Measurements from ENCODE around the gene FUS. TPM values are rescaled to one million over a fixed set of nuclear protein-coding genes. Genes with fewer than 3 reads are reported as not detected.

Gene FUS
- total RNA-seq, result 36.5 TPM
- 478 TPM for polyA plus RNA-seq
- long read RNA-seq, donor 1, full-length matches to known transcripts, result 7 of 18 reads
- long read RNA-seq, donor 1, partial matches to known transcripts, result 11 of 18 reads
- long read RNA-seq, donor 1, other reads (novel, unspliced or antisense), result 0 of 18 reads
- long read RNA-seq, donor 2, result 0 reads
- long read RNA-seq, donor 3, full-length matches to known transcripts, result 125 of 313 reads
- long read RNA-seq, donor 3, partial matches to known transcripts, result 183 of 313 reads
- long read RNA-seq, donor 3, other reads (novel, unspliced or antisense), result 5 of 313 reads
- long read RNA-seq, donor 4, full-length matches to known transcripts, result 28 of 92 reads
- long read RNA-seq, donor 4, partial matches to known transcripts, result 64 of 92 reads
- long read RNA-seq, donor 4, other reads (novel, unspliced or antisense), result 0 of 92 reads
- long read RNA-seq, donor 5, full-length matches to known transcripts, result 86 of 438 reads
- long read RNA-seq, donor 5, partial matches to known transcripts, result 331 of 438 reads
- long read RNA-seq, donor 5, other reads (novel, unspliced or antisense), result 21 of 438 reads
- long read RNA-seq, donor 6, full-length matches to known transcripts, result 54 of 141 reads
- long read RNA-seq, donor 6, partial matches to known transcripts, result 87 of 141 reads
- long read RNA-seq, donor 6, other reads (novel, unspliced or antisense), result 0 of 141 reads
- long read RNA-seq, donor 7, full-length matches to known transcripts, result 37 of 117 reads
- long read RNA-seq, donor 7, partial matches to known transcripts, result 80 of 117 reads
- long read RNA-seq, donor 7, other reads (novel, unspliced or antisense), result 0 of 117 reads
- long read RNA-seq, donor 8, full-length matches to known transcripts, result 24 of 33 reads
- long read RNA-seq, donor 8, partial matches to known transcripts, result 9 of 33 reads
- long read RNA-seq, donor 8, other reads (novel, unspliced or antisense), result 0 of 33 reads
- long read RNA-seq, donor 9, full-length matches to known transcripts, result 35 of 101 reads
- long read RNA-seq, donor 9, partial matches to known transcripts, result 66 of 101 reads
- long read RNA-seq, donor 9, other reads (novel, unspliced or antisense), result 0 of 101 reads
- long read RNA-seq, donor 10, full-length matches to known transcripts, result 21 of 47 reads
- long read RNA-seq, donor 10, partial matches to known transcripts, result 26 of 47 reads
- long read RNA-seq, donor 10, other reads (novel, unspliced or antisense), result 0 of 47 reads

DNA sequence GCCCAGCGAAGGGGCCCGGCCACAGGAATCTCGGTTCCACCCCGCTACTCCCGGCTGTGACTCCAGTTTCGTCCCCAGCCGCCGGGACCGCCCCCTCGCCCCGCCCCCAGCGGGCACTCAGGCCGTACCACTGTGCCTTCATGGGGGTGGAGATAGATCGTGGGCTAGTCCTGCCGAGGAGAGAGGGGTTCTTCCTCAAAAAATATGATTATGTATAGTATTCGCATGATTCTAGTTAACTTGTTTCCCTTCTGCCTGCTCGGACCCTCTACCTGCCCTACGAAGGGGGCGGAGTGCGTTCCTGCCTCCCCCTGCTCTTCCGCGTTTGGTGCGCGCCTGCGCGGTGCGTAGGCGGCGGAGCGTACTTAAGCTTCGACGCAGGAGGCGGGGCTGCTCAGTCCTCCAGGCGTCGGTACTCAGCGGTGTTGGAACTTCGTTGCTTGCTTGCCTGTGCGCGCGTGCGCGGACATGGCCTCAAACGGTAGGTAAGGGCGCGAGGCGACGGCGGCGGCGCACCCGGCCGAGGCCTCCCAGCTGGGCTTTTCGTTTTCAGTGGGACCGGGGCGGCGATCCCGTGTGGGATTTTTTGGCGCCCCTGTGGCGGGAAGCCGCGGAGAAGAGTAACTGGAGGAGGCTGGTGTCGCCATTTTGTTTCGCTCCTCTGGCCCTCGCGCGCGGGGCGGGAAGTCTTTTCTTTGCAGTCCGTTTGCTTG lies at the start of gene FUS:
Gene FUS, plus strand, starts transcription at position 393 of the 713 bp plus-strand sequence. Its CDS starts 76 bp downstream, at position 469.
- Histone ChIP-seq H3K36me3 (ENCODE audit: control insufficient read depth in 2 of 2, insufficient read depth in 2 of 2, low read length in 1 of 2) (peaks cover 28 to 35% of the 10 kb centered on the region in 2 donors), H3K4me3 (ENCODE audit: low read length in 2 of 2) (peak within 1 kb of the TSS; percentile 90 to 99), H3K27me3 (ENCODE audit: control insufficient read depth in 2 of 2, insufficient read depth in 1 of 2, low read length in 1 of 2) (no peaks in the 10 kb centered on the region), H3K9me3 (ENCODE audit: control insufficient read depth in 2 of 2, insufficient read depth in 1 of 2, low read length in 1 of 2) (no peaks in the 10 kb centered on the region), H3K27ac (ENCODE audit: low read depth in 1 of 2, low read length in 1 of 2) (peak within 1 kb of the TSS; percentile 99 to 100), H3K4me1 (ENCODE audit: control insufficient read depth in 2 of 2, insufficient read depth in 2 of 2, low read length in 2 of 2) (peaks cover 30 to 59% of the 10 kb centered on the region in 2 donors)
- WGBS, result under 1% methylated on average over 69 of the region's 69 CpGs
- DNase-seq (ENCODE audit: low read depth in 6 of 9, low spot score in 9 of 9), result peak; percentile 86 to 98 (median 94)

DNA sequence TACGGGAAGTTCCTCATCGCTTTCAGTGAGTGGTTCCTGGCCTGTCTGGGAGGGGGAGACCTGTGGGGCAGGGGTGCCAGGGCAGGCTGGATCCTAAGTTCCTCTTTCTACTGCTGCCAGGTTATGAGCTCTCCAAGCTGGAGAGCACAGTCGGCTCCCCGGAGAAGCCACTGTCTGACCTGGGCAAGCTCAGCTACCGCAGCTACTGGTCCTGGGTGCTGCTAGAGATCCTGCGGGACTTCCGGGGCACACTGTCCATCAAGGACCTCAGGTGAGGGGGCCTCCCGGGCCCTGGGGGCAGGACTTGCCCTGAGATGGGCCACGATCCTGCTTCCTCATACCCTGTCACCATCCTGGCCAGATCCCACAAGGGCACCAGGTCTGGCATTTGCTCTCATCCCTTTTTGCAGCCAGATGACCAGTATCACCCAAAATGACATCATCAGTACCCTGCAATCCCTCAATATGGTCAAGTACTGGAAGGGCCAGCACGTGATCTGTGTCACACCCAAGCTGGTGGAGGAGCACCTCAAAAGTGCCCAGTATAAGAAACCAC lies 49.5 kb upstream of the FUS start:
- peaks cover 0 to 18% of the 10 kb centered on the region in 2 donors for H3K4me1 ChIP-seq (ENCODE audit: control insufficient read depth in 2 of 2, insufficient read depth in 2 of 2, low read length in 2 of 2)
- peak overlapping the region; percentile 36 to 50 for H3K27ac ChIP-seq (ENCODE audit: low read depth in 1 of 2, low read length in 1 of 2)
- H3K4me3 ChIP-seq (ENCODE audit: low read length in 2 of 2), result no peak overlapping the region
- H3K9me3 ChIP-seq (ENCODE audit: control insufficient read depth in 2 of 2, insufficient read depth in 1 of 2, low read length in 1 of 2), result no peaks in the 10 kb centered on the region
- no peaks in the 10 kb centered on the region for H3K27me3 ChIP-seq (ENCODE audit: control insufficient read depth in 2 of 2, insufficient read depth in 1 of 2, low read length in 1 of 2)
- no peak for DNase-seq (ENCODE audit: low read depth in 6 of 9, low spot score in 9 of 9)
- H3K36me3 ChIP-seq (ENCODE audit: control insufficient read depth in 2 of 2, insufficient read depth in 2 of 2, low read length in 1 of 2), result peaks cover 52 to 66% of the 10 kb centered on the region in 2 donors
- WGBS, result 83% methylated on average over 10 of the region's 10 CpGs

DNA sequence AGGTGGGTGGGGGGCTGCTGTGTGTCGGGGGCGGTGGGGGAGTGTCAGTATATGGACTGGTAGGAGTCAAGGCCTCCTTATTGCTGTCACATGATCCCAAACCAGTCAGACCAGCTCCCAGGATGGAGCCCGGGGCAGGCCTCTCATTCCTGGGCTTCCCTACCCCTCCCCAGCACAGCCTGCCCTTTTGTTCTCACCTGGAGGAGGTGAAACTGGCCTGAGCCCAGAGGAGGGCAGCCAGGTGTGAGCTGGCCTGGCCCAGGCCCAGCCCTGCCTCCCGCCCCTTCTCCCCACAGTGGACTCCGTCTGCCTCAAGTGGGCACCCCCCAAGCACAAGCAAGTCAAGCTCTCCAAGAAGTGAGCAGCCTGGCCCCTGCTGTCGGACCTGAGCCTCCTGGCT lies 49.0 kb upstream of the FUS start:
- H3K36me3 ChIP-seq (ENCODE audit: control insufficient read depth in 2 of 2, insufficient read depth in 2 of 2, low read length in 1 of 2), result peaks cover 48 to 62% of the 10 kb centered on the region in 2 donors
- no peak overlapping the region for H3K4me3 ChIP-seq (ENCODE audit: low read length in 2 of 2)
- no peaks in the 10 kb centered on the region for H3K27me3 ChIP-seq (ENCODE audit: control insufficient read depth in 2 of 2, insufficient read depth in 1 of 2, low read length in 1 of 2)
- no peaks in the 10 kb centered on the region for H3K9me3 ChIP-seq (ENCODE audit: control insufficient read depth in 2 of 2, insufficient read depth in 1 of 2, low read length in 1 of 2)
- peaks cover 0 to 18% of the 10 kb centered on the region in 2 donors for H3K4me1 ChIP-seq (ENCODE audit: control insufficient read depth in 2 of 2, insufficient read depth in 2 of 2, low read length in 2 of 2)
- H3K27ac ChIP-seq (ENCODE audit: low read depth in 1 of 2, low read length in 1 of 2), result peak overlapping the region in 1 of 2 donors; percentile 9
- DNase-seq (ENCODE audit: low read depth in 6 of 9, low spot score in 9 of 9), result no peak
- WGBS, result 93% methylated on average over 6 of the region's 6 CpGs

DNA sequence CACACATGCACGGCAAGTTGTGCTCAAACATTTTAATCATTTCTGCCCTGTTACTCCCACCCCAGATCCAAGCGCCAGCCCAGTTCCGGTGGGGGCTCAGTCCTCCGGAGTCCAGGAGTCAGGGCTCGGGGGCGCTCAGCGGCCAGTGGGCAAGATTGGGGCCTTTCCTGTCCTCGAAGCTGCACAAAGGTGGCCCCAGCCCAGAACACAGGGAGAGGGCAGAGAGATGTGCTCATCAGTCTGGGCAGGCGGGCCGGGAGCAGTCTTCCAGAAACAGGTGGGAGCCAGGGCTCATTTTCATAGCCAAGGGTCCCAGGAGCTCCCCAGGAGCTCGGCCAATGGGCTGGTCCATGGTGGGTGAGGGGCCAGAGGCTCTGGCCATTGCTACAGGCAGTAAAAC lies 48.5 kb upstream of the FUS start:
- Histone ChIP-seq H3K4me1 (ENCODE audit: control insufficient read depth in 2 of 2, insufficient read depth in 2 of 2, low read length in 2 of 2) (peaks cover 0 to 18% of the 10 kb centered on the region in 2 donors), H3K27ac (ENCODE audit: low read depth in 1 of 2, low read length in 1 of 2) (no peak overlapping the region), H3K9me3 (ENCODE audit: control insufficient read depth in 2 of 2, insufficient read depth in 1 of 2, low read length in 1 of 2) (no peaks in the 10 kb centered on the region), H3K27me3 (ENCODE audit: control insufficient read depth in 2 of 2, insufficient read depth in 1 of 2, low read length in 1 of 2) (no peaks in the 10 kb centered on the region), H3K36me3 (ENCODE audit: control insufficient read depth in 2 of 2, insufficient read depth in 2 of 2, low read length in 1 of 2) (peaks cover 45 to 62% of the 10 kb centered on the region in 2 donors), H3K4me3 (ENCODE audit: low read length in 2 of 2) (no peak overlapping the region)
- 95% methylated on average over 11 of the region's 11 CpGs for WGBS
- no peak for DNase-seq (ENCODE audit: low read depth in 6 of 9, low spot score in 9 of 9)

DNA sequence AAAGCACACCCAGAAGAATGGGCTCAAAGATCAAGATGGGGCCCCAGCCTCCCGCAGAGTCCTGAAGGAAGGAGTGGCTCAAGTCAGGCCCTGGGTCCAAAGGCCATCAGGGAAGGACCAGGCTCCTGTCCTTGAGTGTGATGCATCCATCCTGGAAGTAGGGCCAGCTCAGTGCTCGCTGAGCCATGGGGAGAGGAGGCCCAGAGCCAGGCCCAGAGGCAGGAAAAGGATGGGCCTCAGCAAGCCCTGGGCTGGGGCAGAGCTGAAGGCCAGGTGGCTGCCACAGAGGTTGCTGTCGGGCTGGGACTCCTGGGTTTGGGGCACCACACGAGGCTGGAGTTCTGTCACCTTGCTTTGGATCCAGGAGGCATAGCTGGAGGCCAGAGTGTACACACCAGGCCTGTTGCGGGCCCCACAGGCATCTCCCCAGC lies 48.1 kb upstream of the FUS start:
- Histone ChIP-seq H3K4me3 (ENCODE audit: low read length in 2 of 2) (no peak overlapping the region), H3K4me1 (ENCODE audit: control insufficient read depth in 2 of 2, insufficient read depth in 2 of 2, low read length in 2 of 2) (peaks cover 0 to 18% of the 10 kb centered on the region in 2 donors), H3K9me3 (ENCODE audit: control insufficient read depth in 2 of 2, insufficient read depth in 1 of 2, low read length in 1 of 2) (no peaks in the 10 kb centered on the region), H3K27ac (ENCODE audit: low read depth in 1 of 2, low read length in 1 of 2) (peak overlapping the region in 1 of 2 donors; percentile 46), H3K27me3 (ENCODE audit: control insufficient read depth in 2 of 2, insufficient read depth in 1 of 2, low read length in 1 of 2) (no peaks in the 10 kb centered on the region), H3K36me3 (ENCODE audit: control insufficient read depth in 2 of 2, insufficient read depth in 2 of 2, low read length in 1 of 2) (peaks cover 42 to 61% of the 10 kb centered on the region in 2 donors)
- WGBS, result 93% methylated on average over 5 of the region's 5 CpGs
- DNase-seq (ENCODE audit: low read depth in 6 of 9, low spot score in 9 of 9), result no peak

DNA sequence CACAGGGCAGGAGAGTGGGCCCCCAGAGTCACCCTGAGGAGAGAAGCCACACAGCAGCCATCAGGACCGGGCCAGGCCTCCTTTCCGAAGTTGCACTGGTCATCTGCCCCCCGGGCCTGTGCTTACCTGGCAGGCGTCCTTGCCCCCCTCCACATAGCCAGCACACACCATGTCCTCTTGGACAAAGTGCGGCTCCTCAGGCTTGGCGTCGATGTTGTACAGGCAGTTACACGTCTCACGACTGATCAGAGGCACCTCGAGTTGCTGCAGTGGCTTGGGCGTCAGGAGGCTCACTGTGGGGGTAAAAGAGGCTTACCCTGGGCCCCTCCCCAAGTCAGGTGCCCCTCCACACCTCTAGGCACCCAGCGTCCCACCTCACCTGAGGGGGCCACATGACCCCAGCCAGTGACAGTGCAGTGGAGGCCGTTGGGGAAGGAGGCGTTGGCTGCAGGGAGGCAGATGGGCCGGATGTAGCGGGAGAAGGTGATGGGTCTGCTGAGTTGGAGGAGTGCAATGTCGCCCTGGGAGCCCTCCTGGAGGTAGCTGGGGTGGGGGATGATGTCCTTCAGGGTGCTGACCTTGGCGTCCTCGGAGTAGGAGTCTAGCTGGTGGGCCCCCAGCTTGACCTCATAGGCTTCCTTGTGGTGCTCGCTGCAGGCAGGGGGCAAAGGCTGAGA lies 47.5 kb upstream of the FUS start:
- 97% methylated on average over 20 of the region's 20 CpGs for WGBS
- H3K27ac ChIP-seq (ENCODE audit: low read depth in 1 of 2, low read length in 1 of 2), result peak overlapping the region in 1 of 2 donors; percentile 46
- no peak for DNase-seq (ENCODE audit: low read depth in 6 of 9, low spot score in 9 of 9)
- H3K4me3 ChIP-seq (ENCODE audit: low read length in 2 of 2), result no peak overlapping the region
- H3K36me3 ChIP-seq (ENCODE audit: control insufficient read depth in 2 of 2, insufficient read depth in 2 of 2, low read length in 1 of 2), result peaks cover 38 to 55% of the 10 kb centered on the region in 2 donors
- no peaks in the 10 kb centered on the region for H3K27me3 ChIP-seq (ENCODE audit: control insufficient read depth in 2 of 2, insufficient read depth in 1 of 2, low read length in 1 of 2)
- H3K4me1 ChIP-seq (ENCODE audit: control insufficient read depth in 2 of 2, insufficient read depth in 2 of 2, low read length in 2 of 2), result peaks cover 0 to 18% of the 10 kb centered on the region in 2 donors
- H3K9me3 ChIP-seq (ENCODE audit: control insufficient read depth in 2 of 2, insufficient read depth in 1 of 2, low read length in 1 of 2), result no peaks in the 10 kb centered on the region

DNA sequence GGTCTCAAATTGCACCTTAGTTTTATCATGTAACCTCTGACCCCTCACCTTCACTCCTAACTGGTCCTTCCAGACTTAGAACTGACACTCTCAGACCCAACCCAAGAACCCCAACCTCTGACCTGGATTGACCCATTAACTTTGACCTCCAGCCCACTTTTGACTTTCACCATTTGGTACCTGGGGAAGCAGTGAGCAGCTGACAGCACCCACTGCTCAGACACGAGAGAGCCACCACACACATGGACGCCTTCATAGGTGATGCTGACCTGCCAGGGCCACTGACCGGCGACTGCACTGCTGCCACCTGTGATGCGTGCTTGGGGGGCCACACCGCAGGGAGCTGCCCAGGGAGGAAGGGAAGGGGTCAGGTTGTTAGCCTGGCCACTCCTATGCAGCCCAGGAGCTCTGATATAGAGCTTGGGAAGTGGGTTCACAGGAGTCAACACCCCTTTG lies 46.9 kb upstream of the FUS start:
- H3K27ac ChIP-seq (ENCODE audit: low read depth in 1 of 2, low read length in 1 of 2), result no peak overlapping the region
- peaks cover 31 to 49% of the 10 kb centered on the region in 2 donors for H3K36me3 ChIP-seq (ENCODE audit: control insufficient read depth in 2 of 2, insufficient read depth in 2 of 2, low read length in 1 of 2)
- no peak for DNase-seq (ENCODE audit: low read depth in 6 of 9, low spot score in 9 of 9)
- H3K9me3 ChIP-seq (ENCODE audit: control insufficient read depth in 2 of 2, insufficient read depth in 1 of 2, low read length in 1 of 2), result no peaks in the 10 kb centered on the region
- H3K4me3 ChIP-seq (ENCODE audit: low read length in 2 of 2), result no peak overlapping the region
- 96% methylated on average over 6 of the region's 6 CpGs for WGBS
- no peaks in the 10 kb centered on the region for H3K27me3 ChIP-seq (ENCODE audit: control insufficient read depth in 2 of 2, insufficient read depth in 1 of 2, low read length in 1 of 2)
- H3K4me1 ChIP-seq (ENCODE audit: control insufficient read depth in 2 of 2, insufficient read depth in 2 of 2, low read length in 2 of 2), result peaks cover 0 to 13% of the 10 kb centered on the region in 2 donors
